HEK293 (cell line): ENCODE measurements around the gene TOR4A.
A peak's percentile ranks its signal among the peaks of the same experiment; 100 is the strongest.

Source experiments
- BCL11A ChIP-seq: fragments of 450-650 bp; formaldehyde crosslinking; IDR thresholded peaks from 2 replicates; pipeline ENCODE4 v1.5.1; 2016; ENCODE audit warnings: low read depth, missing biosample characterization, missing genetic modification characterization
- BCL6B ChIP-seq: fragments of 450-650 bp; formaldehyde crosslinking; IDR thresholded peaks from 2 replicates; pipeline ENCODE4 v1.5.1; 2017; ENCODE audit warnings: missing biosample characterization, missing genetic modification characterization
- EGR2 ChIP-seq: fragments of 450-650 bp; formaldehyde crosslinking; IDR thresholded peaks from 2 replicates; pipeline ENCODE4 v1.5.1; 2016; ENCODE audit warnings: low read depth, missing biosample characterization, missing genetic modification characterization
- GLIS2 ChIP-seq: fragments of 450-650 bp; formaldehyde crosslinking; IDR thresholded peaks from 2 replicates; pipeline ENCODE4 v1.5.1; 2016; ENCODE audit warnings: missing biosample characterization, missing genetic modification characterization
- MEIS1 ChIP-seq: sonication (generic); formaldehyde crosslinking; IDR thresholded peaks from 2 replicates; pipeline ENCODE4 v1.8.1; 2022; ENCODE audit warnings: missing genetic modification reagents, mild to moderate bottlenecking, borderline replicate concordance
- PRDM1 ChIP-seq: fragments of 450-650 bp; formaldehyde crosslinking; IDR thresholded peaks from 2 replicates; pipeline ENCODE4; 2016; ENCODE audit warnings: missing biosample characterization, missing genetic modification characterization
- REPIN1 ChIP-seq: fragments of 450-650 bp; formaldehyde crosslinking; IDR thresholded peaks from 2 replicates; pipeline ENCODE4 v1.5.1; 2017; ENCODE audit warnings: missing biosample characterization, missing genetic modification characterization, low read depth
- SCRT2 ChIP-seq: fragments of 450-650 bp; formaldehyde crosslinking; IDR thresholded peaks from 2 replicates; pipeline ENCODE4 v1.5.1; 2016; ENCODE audit warnings: missing biosample characterization, missing genetic modification characterization
- ZIC2 ChIP-seq: fragments of 450-650 bp; formaldehyde crosslinking; IDR thresholded peaks from 2 replicates; pipeline ENCODE4 v1.5.1; 2016; ENCODE audit warnings: missing biosample characterization, missing genetic modification characterization
- ZNF16 ChIP-seq: fragments of 450-650 bp; formaldehyde crosslinking; IDR thresholded peaks from 2 replicates; pipeline ENCODE4 v1.5.1; 2016; ENCODE audit warnings: low read depth, missing biosample characterization, missing genetic modification characterization
- ZNF24 ChIP-seq: fragments of 450-650 bp; formaldehyde crosslinking; IDR thresholded peaks from 2 replicates; pipeline ENCODE4 v1.5.1; 2016; ENCODE audit warnings: missing biosample characterization, missing genetic modification characterization
- ZNF248 ChIP-seq: fragments of 450-650 bp; formaldehyde crosslinking; IDR thresholded peaks from 2 replicates; pipeline ENCODE4 v1.5.1; 2017; ENCODE audit warnings: missing biosample characterization, missing genetic modification characterization
- ZNF324 ChIP-seq: fragments of 450-650 bp; formaldehyde crosslinking; IDR thresholded peaks from 2 replicates; pipeline ENCODE4 v1.5.1; 2016; ENCODE audit warnings: missing biosample characterization, missing genetic modification characterization
- ZNF426 ChIP-seq: fragments of 450-650 bp; formaldehyde crosslinking; IDR thresholded peaks from 2 replicates; pipeline ENCODE4 v1.5.1; 2017; ENCODE audit warnings: missing biosample characterization, missing genetic modification characterization, mild to moderate bottlenecking, inconsistent platforms, moderate library complexity
- ZNF521 ChIP-seq: fragments of 450-650 bp; formaldehyde crosslinking; IDR thresholded peaks from 2 replicates; pipeline ENCODE4 v1.5.1; 2017; ENCODE audit warnings: missing biosample characterization, mild to moderate bottlenecking, missing genetic modification characterization
- ZNF560 ChIP-seq: fragments of 450-650 bp; formaldehyde crosslinking; IDR thresholded peaks from 2 replicates; pipeline ENCODE4 v1.5.1; 2017; ENCODE audit warnings: missing biosample characterization, missing genetic modification characterization, borderline replicate concordance
- ZNF561 ChIP-seq: fragments of 450-650 bp; IDR thresholded peaks from 2 replicates; pipeline ENCODE4 v1.5.1; 2018; ENCODE audit warnings: missing biosample characterization, missing genetic modification characterization, borderline replicate concordance
- ZNF600 ChIP-seq: fragments of 450-650 bp; formaldehyde crosslinking; IDR thresholded peaks from 2 replicates; pipeline ENCODE4 v1.5.1; 2016; ENCODE audit warnings: missing biosample characterization, missing genetic modification characterization
- ZNF701 ChIP-seq: fragments of 450-650 bp; formaldehyde crosslinking; IDR thresholded peaks from 2 replicates; pipeline ENCODE4 v1.5.1; 2016; ENCODE audit warnings: missing biosample characterization, missing genetic modification characterization
- ZSCAN16 ChIP-seq: fragments of 450-650 bp; formaldehyde crosslinking; IDR thresholded peaks from 2 replicates; pipeline ENCODE4 v1.5.1; 2016; ENCODE audit warnings: missing biosample characterization, missing genetic modification characterization
- ZXDB ChIP-seq: fragments of 450-650 bp; formaldehyde crosslinking; IDR thresholded peaks from 2 replicates; pipeline ENCODE4 v1.5.1; 2016; ENCODE audit warnings: missing biosample characterization, missing genetic modification characterization
- TF ChIP-seq, protein P1 (sequence below): fragments of 450-650 bp; formaldehyde crosslinking; IDR thresholded peaks from 2 replicates; pipeline ENCODE4 v1.5.1; 2016; ENCODE audit warnings: missing biosample characterization, missing genetic modification characterization
- TF ChIP-seq, protein P2 (sequence below): fragments of 450-650 bp; formaldehyde crosslinking; IDR thresholded peaks from 2 replicates; pipeline ENCODE4 v1.5.1; 2016; ENCODE audit warnings: missing biosample characterization, missing genetic modification characterization
- TF ChIP-seq, protein P3 (sequence below): fragments of 450-650 bp; formaldehyde crosslinking; IDR thresholded peaks from 2 replicates; pipeline ENCODE4 v1.5.1; 2017; ENCODE audit warnings: missing biosample characterization, missing genetic modification characterization
- TF ChIP-seq, protein P4 (sequence below): fragments of 450-650 bp; formaldehyde crosslinking; IDR thresholded peaks from 2 replicates; pipeline ENCODE4 v1.5.1; 2016; ENCODE audit warnings: missing biosample characterization, missing genetic modification characterization, borderline replicate concordance
- TF ChIP-seq, protein P5 (sequence below): fragments of 450-650 bp; formaldehyde crosslinking; IDR thresholded peaks from 2 replicates; pipeline ENCODE4 v1.5.0; 2017; ENCODE audit warnings: missing biosample characterization, missing genetic modification characterization, borderline replicate concordance

TOR4A gene

DNA sequence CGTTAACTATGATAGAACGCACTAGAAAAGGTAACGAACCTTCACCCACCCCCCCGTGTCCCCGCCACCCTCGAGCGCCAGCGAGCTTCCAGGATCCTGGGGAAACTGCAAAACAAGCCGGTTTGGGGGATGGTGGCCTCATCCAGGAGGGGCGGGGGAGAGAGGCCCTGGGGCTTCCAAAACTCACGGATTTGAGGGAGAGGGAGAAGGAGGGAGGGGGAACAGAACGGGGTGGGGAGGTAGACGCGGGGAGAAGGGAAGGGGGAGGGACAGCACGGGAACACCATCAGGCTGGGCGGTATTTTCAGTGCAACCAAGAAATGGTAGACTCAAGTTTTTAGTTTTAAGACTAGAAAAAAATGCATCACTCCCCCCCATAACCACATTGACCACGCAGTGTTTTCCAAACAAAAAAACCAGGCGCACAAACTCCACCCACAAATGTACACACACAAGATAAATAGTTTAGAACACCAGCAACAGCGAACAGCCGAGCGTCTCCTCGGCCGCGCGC, 23.1 kb downstream of the TOR4A start (continued):
- TF ChIP-seq, protein P1, sequence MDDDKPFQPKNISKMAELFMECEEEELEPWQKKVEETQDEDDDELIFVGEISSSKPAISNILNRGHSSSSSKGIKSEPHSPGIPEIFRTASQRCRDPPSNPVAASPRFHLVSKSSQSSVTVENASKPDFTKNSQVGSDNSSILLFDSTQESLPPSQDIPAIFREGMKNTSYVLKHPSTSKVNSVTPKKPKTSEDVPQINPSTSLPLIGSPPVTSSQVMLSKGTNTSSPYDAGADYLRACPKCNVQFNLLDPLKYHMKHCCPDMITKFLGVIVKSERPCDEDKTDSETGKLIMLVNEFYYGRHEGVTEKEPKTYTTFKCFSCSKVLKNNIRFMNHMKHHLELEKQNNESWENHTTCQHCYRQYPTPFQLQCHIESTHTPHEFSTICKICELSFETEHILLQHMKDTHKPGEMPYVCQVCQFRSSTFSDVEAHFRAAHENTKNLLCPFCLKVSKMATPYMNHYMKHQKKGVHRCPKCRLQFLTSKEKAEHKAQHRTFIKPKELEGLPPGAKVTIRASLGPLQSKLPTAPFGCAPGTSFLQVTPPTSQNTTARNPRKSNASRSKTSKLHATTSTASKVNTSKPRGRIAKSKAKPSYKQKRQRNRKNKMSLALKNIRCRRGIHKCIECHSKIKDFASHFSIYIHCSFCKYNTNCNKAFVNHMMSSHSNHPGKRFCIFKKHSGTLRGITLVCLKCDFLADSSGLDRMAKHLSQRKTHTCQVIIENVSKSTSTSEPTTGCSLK (tag by site-specific recombination), result no peak
- TF ChIP-seq SCRT2 (tag by site-specific recombination), result no peak
- no peak for TF ChIP-seq ZNF560 (tag by site-specific recombination)
- TF ChIP-seq ZNF426 (tag by site-specific recombination), result no peak
- TF ChIP-seq ZNF521 (tag by site-specific recombination), result no peak
- TF ChIP-seq, protein P2, sequence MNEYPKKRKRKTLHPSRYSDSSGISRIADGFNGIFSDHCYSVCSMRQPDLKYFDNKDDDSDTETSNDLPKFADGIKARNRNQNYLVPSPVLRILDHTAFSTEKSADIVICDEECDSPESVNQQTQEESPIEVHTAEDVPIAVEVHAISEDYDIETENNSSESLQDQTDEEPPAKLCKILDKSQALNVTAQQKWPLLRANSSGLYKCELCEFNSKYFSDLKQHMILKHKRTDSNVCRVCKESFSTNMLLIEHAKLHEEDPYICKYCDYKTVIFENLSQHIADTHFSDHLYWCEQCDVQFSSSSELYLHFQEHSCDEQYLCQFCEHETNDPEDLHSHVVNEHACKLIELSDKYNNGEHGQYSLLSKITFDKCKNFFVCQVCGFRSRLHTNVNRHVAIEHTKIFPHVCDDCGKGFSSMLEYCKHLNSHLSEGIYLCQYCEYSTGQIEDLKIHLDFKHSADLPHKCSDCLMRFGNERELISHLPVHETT, result no peak
- no peak for TF ChIP-seq BCL6B (tag by site-specific recombination)
- TF ChIP-seq, protein P3, sequence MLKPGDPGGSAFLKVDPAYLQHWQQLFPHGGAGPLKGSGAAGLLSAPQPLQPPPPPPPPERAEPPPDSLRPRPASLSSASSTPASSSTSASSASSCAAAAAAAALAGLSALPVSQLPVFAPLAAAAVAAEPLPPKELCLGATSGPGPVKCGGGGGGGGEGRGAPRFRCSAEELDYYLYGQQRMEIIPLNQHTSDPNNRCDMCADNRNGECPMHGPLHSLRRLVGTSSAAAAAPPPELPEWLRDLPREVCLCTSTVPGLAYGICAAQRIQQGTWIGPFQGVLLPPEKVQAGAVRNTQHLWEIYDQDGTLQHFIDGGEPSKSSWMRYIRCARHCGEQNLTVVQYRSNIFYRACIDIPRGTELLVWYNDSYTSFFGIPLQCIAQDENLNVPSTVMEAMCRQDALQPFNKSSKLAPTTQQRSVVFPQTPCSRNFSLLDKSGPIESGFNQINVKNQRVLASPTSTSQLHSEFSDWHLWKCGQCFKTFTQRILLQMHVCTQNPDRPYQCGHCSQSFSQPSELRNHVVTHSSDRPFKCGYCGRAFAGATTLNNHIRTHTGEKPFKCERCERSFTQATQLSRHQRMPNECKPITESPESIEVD (tag by site-specific recombination), result peak; percentile 40; the same call in 1 of the 2 replicates
- 0 out of 2 replicates have a peak, but pooled peaks have one; percentile 32 for TF ChIP-seq ZNF600 (tag by site-specific recombination)
- no peak for TF ChIP-seq EGR2 (tag by site-specific recombination)
- no peak for TF ChIP-seq ZSCAN16
- no peak for TF ChIP-seq ZNF248 (tag by site-specific recombination)
- TF ChIP-seq REPIN1 (tag by site-specific recombination), result no peak
- no peak for TF ChIP-seq ZNF324 (tag by site-specific recombination)
- no peak for TF ChIP-seq ZNF561 (tag by site-specific recombination)
- no peak for TF ChIP-seq MEIS1 (CRISPR knock-in tag)
- no peak for TF ChIP-seq ZIC2 (tag by site-specific recombination)
- TF ChIP-seq, protein P4, sequence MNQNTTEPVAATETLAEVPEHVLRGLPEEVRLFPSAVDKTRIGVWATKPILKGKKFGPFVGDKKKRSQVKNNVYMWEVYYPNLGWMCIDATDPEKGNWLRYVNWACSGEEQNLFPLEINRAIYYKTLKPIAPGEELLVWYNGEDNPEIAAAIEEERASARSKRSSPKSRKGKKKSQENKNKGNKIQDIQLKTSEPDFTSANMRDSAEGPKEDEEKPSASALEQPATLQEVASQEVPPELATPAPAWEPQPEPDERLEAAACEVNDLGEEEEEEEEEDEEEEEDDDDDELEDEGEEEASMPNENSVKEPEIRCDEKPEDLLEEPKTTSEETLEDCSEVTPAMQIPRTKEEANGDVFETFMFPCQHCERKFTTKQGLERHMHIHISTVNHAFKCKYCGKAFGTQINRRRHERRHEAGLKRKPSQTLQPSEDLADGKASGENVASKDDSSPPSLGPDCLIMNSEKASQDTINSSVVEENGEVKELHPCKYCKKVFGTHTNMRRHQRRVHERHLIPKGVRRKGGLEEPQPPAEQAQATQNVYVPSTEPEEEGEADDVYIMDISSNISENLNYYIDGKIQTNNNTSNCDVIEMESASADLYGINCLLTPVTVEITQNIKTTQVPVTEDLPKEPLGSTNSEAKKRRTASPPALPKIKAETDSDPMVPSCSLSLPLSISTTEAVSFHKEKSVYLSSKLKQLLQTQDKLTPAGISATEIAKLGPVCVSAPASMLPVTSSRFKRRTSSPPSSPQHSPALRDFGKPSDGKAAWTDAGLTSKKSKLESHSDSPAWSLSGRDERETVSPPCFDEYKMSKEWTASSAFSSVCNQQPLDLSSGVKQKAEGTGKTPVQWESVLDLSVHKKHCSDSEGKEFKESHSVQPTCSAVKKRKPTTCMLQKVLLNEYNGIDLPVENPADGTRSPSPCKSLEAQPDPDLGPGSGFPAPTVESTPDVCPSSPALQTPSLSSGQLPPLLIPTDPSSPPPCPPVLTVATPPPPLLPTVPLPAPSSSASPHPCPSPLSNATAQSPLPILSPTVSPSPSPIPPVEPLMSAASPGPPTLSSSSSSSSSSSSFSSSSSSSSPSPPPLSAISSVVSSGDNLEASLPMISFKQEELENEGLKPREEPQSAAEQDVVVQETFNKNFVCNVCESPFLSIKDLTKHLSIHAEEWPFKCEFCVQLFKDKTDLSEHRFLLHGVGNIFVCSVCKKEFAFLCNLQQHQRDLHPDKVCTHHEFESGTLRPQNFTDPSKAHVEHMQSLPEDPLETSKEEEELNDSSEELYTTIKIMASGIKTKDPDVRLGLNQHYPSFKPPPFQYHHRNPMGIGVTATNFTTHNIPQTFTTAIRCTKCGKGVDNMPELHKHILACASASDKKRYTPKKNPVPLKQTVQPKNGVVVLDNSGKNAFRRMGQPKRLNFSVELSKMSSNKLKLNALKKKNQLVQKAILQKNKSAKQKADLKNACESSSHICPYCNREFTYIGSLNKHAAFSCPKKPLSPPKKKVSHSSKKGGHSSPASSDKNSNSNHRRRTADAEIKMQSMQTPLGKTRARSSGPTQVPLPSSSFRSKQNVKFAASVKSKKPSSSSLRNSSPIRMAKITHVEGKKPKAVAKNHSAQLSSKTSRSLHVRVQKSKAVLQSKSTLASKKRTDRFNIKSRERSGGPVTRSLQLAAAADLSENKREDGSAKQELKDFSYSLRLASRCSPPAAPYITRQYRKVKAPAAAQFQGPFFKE (tag by site-specific recombination), result no peak
- TF ChIP-seq, protein P5, sequence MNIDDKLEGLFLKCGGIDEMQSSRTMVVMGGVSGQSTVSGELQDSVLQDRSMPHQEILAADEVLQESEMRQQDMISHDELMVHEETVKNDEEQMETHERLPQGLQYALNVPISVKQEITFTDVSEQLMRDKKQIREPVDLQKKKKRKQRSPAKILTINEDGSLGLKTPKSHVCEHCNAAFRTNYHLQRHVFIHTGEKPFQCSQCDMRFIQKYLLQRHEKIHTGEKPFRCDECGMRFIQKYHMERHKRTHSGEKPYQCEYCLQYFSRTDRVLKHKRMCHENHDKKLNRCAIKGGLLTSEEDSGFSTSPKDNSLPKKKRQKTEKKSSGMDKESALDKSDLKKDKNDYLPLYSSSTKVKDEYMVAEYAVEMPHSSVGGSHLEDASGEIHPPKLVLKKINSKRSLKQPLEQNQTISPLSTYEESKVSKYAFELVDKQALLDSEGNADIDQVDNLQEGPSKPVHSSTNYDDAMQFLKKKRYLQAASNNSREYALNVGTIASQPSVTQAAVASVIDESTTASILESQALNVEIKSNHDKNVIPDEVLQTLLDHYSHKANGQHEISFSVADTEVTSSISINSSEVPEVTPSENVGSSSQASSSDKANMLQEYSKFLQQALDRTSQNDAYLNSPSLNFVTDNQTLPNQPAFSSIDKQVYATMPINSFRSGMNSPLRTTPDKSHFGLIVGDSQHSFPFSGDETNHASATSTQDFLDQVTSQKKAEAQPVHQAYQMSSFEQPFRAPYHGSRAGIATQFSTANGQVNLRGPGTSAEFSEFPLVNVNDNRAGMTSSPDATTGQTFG (tag by site-specific recombination), result no peak
- TF ChIP-seq ZNF16 (tag by site-specific recombination), result no peak
- TF ChIP-seq PRDM1, result no peak
- peak; percentile 57 for TF ChIP-seq GLIS2
- no peak for TF ChIP-seq BCL11A
- no peak for TF ChIP-seq ZXDB (tag by site-specific recombination)
- TF ChIP-seq ZNF701 (tag by site-specific recombination), result no peak
- no peak; the same call in 1 of the 2 replicates for TF ChIP-seq ZNF24
